HuH-7.5 (cell line): Measurements from ENCODE around the gene RAB30.

Experiments used
- DNase-seq: peaks from one replicate; pipeline ENCODE4 v3.0.0; 2011; ENCODE audit warnings: low spot score

RAB30 gene

GRCh38 chr11:83039566-83039965 lies 32.1 kb downstream of the RAB30 start:
- no peak for DNase-seq

- no peak for DNase-seq
Measured at GRCh38 chr11:83037877-83038276, 33.8 kb downstream of the RAB30 start.

DNA sequence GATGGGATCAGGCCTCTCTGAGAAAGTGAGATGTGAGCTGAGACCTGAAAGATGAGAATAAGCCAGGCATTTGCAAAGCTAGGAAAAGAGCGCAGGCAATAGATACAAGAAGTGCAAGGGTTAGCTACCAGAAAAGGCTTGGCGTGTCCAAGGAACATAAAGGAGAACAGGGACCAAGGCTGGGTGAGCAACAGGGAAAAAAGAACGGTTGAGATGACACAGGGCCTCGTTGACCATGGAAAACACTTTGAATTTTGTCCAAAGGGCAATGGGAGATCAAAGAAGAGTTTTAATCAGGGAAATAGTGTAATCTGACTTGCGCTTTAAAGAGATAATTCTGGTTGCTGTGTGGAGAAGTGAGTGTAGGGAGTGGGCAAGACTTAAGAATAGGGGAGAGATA lies 35.0 kb downstream of the RAB30 start:
- no peak for DNase-seq

- no peak for DNase-seq
Measured at GRCh38 chr11:83035070-83035854, 36.4 kb downstream of the RAB30 start.

DNA sequence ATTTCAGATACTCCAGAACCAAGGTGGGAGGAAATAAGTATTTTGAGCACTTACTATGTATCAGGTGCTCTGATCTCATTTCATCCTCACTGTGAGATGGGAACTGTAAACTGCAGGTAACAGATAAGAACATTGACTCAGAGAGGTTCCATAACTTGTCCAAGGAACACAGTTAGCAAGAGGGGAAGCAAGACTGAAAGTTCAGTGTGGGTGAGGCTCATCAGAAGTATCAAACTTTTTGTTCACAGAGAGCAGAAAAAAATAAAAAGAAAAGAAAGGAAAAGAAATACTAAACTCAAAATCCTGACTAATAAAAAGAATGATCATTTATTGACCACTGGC lies 37.1 kb downstream of the RAB30 start:
- DNase-seq = no peak

DNA sequence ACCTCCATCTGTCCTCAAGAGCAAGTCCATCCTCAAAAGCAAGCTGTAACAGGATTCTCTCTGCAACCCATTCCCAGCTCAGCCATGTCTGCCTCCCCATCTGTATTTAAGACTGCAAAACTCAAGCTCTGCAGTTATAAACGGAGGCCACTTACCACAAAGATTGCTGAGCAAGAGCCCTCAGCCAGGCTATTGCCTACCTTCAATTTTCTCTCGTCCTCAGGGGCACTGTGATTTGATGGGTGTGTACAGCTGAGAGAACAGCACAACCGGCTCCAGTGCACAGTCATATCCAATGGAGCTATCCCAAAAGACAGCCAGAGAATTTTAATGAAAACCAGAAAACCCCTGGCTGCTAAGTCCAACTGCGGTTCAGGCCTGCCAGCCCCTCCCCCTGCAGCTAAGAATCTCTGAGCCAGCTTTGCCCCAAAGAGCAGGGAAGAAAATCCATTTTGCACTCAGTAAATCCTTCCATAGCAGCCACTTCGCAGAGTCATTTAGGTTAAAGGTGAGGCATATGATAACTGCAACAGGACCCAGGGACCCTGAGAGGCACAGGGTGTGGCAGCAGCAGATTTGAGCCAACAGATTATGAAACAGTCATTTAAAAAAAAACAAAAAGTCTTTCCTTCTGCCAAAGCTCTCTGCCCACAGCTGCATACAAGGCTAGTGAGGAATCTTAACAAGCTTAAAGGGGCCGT lies 37.6 kb downstream of the RAB30 start:
- no peak for DNase-seq

GRCh38 chr11:83033371-83033770 lies 38.3 kb downstream of the RAB30 start:
- no peak for DNase-seq

DNA sequence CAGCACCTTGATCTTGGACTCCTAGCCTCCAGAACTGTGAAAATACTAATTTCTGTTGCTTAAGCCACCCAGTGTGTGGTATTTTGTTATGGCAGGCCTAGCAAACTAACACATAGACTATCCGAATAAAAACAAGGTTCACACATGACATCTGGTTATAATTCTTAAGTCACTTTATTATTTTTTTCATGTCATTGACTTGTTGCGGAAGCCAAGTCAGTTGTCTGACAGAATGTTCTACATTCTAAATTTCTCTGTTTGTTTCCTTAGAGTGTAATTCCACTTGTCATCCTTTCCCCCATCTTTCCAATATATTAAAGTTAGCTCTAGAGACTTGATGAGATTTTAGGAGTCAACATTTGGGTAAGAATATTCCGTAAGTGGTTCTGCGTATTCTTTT lies 40.6 kb downstream of the RAB30 start:
- no peak for DNase-seq

- DNase-seq = no peak
Measured at GRCh38 chr11:83027794-83028193, 43.9 kb downstream of the RAB30 start.

- DNase-seq = no peak
Measured at GRCh38 chr11:83027289-83027688, 44.4 kb downstream of the RAB30 start.

DNA sequence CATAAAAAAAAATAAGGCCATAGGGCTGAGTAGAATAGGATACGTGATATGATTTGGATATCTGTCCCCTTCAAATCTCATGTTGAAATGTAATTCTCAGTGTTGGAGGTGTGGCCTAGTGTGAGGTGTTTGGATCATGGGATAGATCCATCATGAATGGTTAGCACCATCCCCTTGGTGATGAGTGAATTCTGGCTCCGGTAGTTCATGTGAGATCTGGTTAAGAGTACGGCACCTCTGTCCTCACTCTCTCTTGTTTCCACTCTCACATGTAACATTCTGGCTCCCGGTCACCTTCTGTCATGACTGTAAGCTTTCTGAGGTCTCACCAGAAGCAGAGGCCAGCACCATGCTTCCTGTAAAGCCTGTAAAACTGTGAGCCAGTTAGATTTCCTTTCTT lies 45.5 kb downstream of the RAB30 start:
- no peak for DNase-seq

- peak; percentile 33 for DNase-seq
Measured at GRCh38 chr11:83025267-83025704, 46.4 kb downstream of the RAB30 start.

GRCh38 chr11:83024270-83024854 lies 47.3 kb downstream of the RAB30 start:
- no peak for DNase-seq

GRCh38 chr11:83023410-83023809 lies 48.3 kb downstream of the RAB30 start:
- DNase-seq = no peak

- DNase-seq = no peak
Measured at GRCh38 chr11:83021780-83022125, 49.9 kb downstream of the RAB30 start.

DNA sequence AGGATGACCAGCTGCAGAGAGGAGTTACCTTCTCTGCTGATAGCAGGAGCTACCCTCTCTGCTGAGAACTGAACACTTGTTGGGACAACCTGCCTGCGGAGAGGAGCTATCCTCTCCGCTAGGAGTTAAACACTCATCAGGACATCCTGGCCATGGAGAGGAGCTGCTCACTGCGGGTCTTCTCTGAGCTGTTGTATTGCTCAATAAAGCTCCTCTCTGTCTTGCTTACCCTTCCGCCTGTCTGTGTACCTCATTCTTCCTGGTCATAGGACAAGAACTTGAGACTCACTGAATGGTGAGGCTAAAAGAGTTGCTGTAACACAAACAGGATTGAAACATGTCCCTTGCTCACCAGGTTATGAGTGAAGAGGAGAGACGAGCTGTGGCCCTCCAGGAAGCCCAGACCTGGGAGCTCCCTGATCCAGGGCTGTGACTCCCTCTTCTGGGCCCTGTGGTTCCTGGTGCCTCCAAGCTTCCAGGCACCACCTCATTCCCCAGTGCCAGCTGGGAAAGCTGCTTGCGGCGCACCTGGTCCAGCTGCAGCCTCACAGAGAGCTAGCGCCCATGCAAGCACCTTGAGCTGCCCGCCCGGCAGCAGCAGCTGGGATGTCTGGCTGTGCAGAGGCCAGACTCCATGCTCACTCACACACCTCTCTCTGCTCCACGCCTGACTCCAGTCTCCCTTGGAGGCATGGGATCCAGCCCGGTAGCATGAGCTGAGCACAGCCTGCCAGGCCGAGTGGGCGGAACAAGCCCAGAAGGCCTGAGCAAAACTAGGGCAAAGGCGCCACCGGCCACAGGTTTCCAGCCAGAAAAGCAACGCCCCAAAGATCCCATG lies 50.5 kb downstream of the RAB30 start:
- no peak for DNase-seq

DNA sequence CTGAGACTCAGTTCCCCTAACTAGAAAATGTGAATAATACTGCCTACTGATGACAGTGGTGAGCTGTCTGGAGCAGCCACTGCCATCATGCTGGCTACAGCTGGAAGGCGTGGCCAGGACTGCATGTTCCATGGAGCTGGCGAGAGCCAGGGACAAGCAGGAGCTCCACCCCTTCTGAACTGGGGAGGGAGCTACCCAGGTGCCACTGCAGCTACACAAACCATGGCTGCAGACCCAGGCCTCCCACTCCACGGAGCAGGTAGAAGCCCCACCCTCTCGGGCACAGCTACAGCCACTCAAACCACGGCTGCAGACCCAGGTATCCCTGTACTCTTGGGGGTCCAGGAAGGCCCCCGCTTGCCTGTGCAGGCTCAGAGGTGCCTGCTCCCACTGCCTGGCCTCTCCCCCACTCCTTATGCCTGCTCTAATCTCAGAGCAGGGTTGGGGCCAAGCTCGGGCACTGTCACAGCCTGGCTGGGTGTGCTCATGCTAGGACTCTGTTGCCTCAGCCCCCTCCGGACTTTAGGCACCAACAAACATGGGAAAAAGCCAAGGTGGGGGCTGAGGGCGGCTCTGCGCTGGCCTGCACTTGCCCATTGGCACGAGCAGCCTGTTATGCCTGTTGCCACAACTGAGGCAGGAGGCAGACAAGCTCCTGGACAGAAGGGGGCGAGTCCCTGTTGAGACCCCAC lies 51.7 kb downstream of the RAB30 start:
- no peak for DNase-seq

- DNase-seq = no peak
Measured at GRCh38 chr11:83014951-83015350, 56.7 kb downstream of the RAB30 start.

- no peak for DNase-seq
Measured at GRCh38 chr11:83012168-83013067, 59.3 kb downstream of the RAB30 start.

- DNase-seq = no peak
Measured at GRCh38 chr11:83011333-83012167, 60.1 kb downstream of the RAB30 start.
